Lower lobe of right lung (tissue), 2 donors: ENCODE results near the gene PTGR1. TPM values are rescaled to one million over a fixed set of nuclear protein-coding genes. Genes with fewer than 3 reads are reported as not detected.

Experiments
- ATAC-seq, 2 donors: fragments of 200-7000 bp; cut with Tn5 transposase; one replicate each; pipeline ENCODE4 v1.9.1; 2020 to 2022; ENCODE audit warnings: mild to moderate bottlenecking in 2 of 2, moderate library complexity in 2 of 2
- DNase-seq: peaks from one replicate; pipeline ENCODE4 v3.0.0-alpha.2; 2020
- H3K27ac ChIP-seq: fragments of 200-600 bp; one replicate; pipeline ENCODE4 v1.8.0; 2022
- H3K27me3 ChIP-seq: fragments of 200-600 bp; one replicate; pipeline ENCODE4 v1.8.0; 2022; ENCODE audit warnings: low read depth
- H3K36me3 ChIP-seq: fragments of 200-600 bp; one replicate; pipeline ENCODE4 v1.8.0; 2022; ENCODE audit warnings: mild to moderate bottlenecking
- H3K4me1 ChIP-seq: fragments of 200-600 bp; one replicate; pipeline ENCODE4 v1.8.0; 2022
- H3K4me3 ChIP-seq: fragments of 200-600 bp; one replicate; pipeline ENCODE4 v1.8.0; 2022; ENCODE audit warnings: mild to moderate bottlenecking
- H3K9me3 ChIP-seq: fragments of 200-600 bp; one replicate; pipeline ENCODE4 v1.8.0; 2022
- CTCF ChIP-seq: fragments of 200-600 bp; IDR thresholded peaks from one replicate; pipeline ENCODE4 v1.8.0; 2022; ENCODE audit warnings: antibody characterized with exemption, mild to moderate bottlenecking
- intact Hi-C: fragments of 100-400 bp; cut with DNase I; formaldehyde crosslinking; loops from one replicate; pipeline ENCODE4 v1.11.0; 2022
- total RNA-seq: library from RNA; stranded (reverse); fragmentation: NEBNext Ultra II Directional; extraction: Animal tissue kit (Norgen Biotek cat#: 25700); gene quantifications from one replicate; pipeline ENCODE4 v1.2.1, GENCODE V29; 2021
- donor health status: DM: no; HTN: yes; CAD: no; lungs with severe emphysema.

The PTGR1 gene
- total RNA-seq, 1 donor from 2014 or later = 42.7 TPM

DNA sequence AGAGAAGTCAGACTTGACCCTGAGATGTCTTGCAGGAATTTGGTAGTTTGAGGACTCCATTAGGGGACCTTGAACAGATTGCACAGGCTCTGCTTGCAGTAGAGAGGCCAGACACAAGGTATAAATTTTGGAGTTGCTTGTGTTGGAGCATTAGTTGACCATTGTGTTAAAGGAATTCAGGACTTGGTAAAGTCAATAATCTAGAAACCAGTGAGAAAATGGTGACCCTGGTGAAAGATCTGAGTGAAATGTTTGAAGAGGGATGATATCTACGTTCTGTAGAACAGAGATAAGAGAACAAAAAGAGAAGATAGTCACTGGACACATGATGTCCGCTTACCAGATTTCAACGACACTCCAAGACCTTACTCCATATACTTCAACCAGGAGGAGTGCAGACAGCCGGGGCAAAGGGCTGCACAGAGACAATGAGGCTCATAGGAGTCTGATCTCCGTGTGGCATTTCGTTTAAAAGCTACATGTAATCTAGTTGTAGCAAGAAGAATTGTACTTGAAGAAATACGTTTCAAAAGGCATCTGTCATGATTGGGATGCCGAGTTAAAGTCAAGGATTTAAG is 44.8 kb upstream of the PTGR1 start:
- intact Hi-C loops = no loop called here
- Histone ChIP-seq H3K4me1 (no peaks in the 10 kb centered on the region), H3K27ac (no peak overlapping the region), H3K9me3 (no peaks in the 10 kb centered on the region), H3K27me3 (no peaks in the 10 kb centered on the region), H3K4me3 (no peak overlapping the region), H3K36me3 (peaks cover 32% of the 10 kb centered on the region)
- TF ChIP-seq CTCF = no peak
- DNase-seq = no peak
- ATAC-seq = no peak

- H3K27me3 ChIP-seq = no peaks in the 10 kb centered on the region
- no peak for ATAC-seq
- H3K27ac ChIP-seq = no peak overlapping the region
- intact Hi-C loops = no loop called here
- no peak for DNase-seq
- H3K4me3 ChIP-seq = no peak overlapping the region
- H3K36me3 ChIP-seq = no peaks in the 10 kb centered on the region
- peaks cover 19% of the 10 kb centered on the region for H3K4me1 ChIP-seq
- no peak for TF ChIP-seq CTCF
- H3K9me3 ChIP-seq = no peaks in the 10 kb centered on the region
Measured at GRCh38 chr9:111637421-111637950, 38.0 kb upstream of the PTGR1 start.

DNA sequence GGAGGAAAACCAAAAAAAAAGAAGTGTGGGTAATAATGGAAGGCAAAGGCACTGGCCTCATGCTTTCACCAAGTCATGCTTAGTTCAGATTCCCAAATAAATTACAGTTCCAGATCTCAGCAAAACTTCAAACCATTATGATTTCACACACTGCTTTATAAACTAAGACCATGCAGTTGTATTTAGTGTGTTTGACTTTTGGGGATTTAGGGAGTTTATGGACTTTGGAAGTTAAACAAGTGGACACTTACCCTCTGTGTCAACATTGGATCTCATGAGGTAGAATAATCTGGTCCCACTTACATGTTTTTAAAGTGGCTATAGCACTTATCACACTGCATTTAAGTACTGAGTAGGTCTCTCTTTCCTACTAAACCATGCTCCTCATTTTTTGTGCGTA is 35.4 kb upstream of the PTGR1 start:
- ATAC-seq (no peak), DNase-seq (no peak)
- no peak overlapping the region for H3K4me3 ChIP-seq
- H3K36me3 ChIP-seq = no peaks in the 10 kb centered on the region
- intact Hi-C loops = no loop called here
- H3K9me3 ChIP-seq = no peaks in the 10 kb centered on the region
- H3K27ac ChIP-seq = no peak overlapping the region
- no peak for TF ChIP-seq CTCF
- peaks cover 35% of the 10 kb centered on the region for H3K4me1 ChIP-seq
- no peaks in the 10 kb centered on the region for H3K27me3 ChIP-seq

- peaks cover 35% of the 10 kb centered on the region for H3K4me1 ChIP-seq
- no peaks in the 10 kb centered on the region for H3K9me3 ChIP-seq
- H3K36me3 ChIP-seq = no peaks in the 10 kb centered on the region
- no peak overlapping the region for H3K27ac ChIP-seq
- TF ChIP-seq CTCF = no peak
- H3K4me3 ChIP-seq = no peak overlapping the region
- no peaks in the 10 kb centered on the region for H3K27me3 ChIP-seq
- no peak for ATAC-seq
- intact Hi-C loops = no loop called here
- DNase-seq = no peak
Measured at GRCh38 chr9:111633389-111633736, 33.9 kb upstream of the PTGR1 start.

DNA sequence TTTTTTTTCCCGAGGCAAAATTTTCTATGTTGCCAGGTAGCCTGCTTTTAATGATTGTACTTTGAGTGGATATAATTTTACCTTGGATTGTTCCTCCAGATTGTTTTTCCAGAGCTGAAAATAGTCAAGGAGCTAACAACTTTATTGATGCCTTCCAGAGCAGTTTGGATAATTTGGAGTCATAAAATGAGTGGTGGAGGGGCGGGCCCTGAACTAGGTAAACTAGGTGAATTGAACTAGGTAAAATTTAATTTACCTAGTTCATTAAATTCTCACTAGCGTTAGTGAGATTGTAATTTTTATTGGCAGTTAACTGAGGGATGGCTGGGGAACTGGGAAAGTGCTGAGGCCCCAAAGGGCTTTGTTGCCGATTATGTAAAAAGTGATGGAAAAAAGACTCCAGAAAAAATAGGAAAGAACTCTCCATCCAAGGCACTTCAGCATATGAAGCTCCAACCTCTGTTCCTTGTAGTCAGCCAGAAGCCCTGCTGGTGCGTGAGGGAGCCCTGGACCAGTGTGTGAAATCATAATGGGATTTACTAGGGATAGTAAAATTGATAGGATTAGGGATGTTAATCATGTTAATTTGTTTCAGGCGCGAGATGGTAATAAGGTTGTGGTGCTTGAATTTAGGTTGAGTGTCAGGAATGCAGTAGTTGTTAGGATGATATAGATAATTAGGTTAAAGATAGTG is 33.4 kb upstream of the PTGR1 start:
- Histone ChIP-seq H3K4me3 (peak overlapping the region; percentile 96), H3K27me3 (no peaks in the 10 kb centered on the region), H3K4me1 (peaks cover 35% of the 10 kb centered on the region), H3K9me3 (no peaks in the 10 kb centered on the region), H3K27ac (no peak overlapping the region), H3K36me3 (no peaks in the 10 kb centered on the region)
- TF ChIP-seq CTCF = no peak
- intact Hi-C loops = no loop called here
- DNase-seq = no peak
- no peak for ATAC-seq
